Neutrophil (primary cell): ENCODE data around the gene CD99L2.

Experiments used
- H3K27ac ChIP-seq: fragments of 200-600 bp; sonication (generic); 2 replicates; pipeline ENCODE4 v1.5.1; 2016; ENCODE audit warnings: mild to moderate bottlenecking, moderate library complexity
- H3K27me3 ChIP-seq: fragments of 200-600 bp; sonication (generic); 2 replicates; pipeline ENCODE4 v1.6.0; 2016; ENCODE audit warnings: mild to moderate bottlenecking
- H3K36me3 ChIP-seq: fragments of 200-600 bp; sonication (generic); 2 replicates; pipeline ENCODE4 v1.5.1; 2017
- H3K4me1 ChIP-seq, 2 experiments: fragments of 200-600 bp in 1 of 2; sonication (generic) in 1 of 2; 1 replicate in 1 of 2; 2 replicates in 1 of 2; pipeline versions ENCODE4 v1.5.1 to v1.6.1; 2013 to 2016; ENCODE audit warnings: low read depth in 1 of 2, low read length in 1 of 2, mild to moderate bottlenecking in 1 of 2, moderate library complexity in 1 of 2; ENCODE audit not compliant: control insufficient read depth in 1 of 2, insufficient read depth in 1 of 2
- H3K4me3 ChIP-seq, 2 experiments: fragments of 200-600 bp in 1 of 2; sonication (generic) in 1 of 2; 1 replicate in 1 of 2; 2 replicates in 1 of 2; pipeline ENCODE4 v1.5.1; 2013 to 2016; ENCODE audit warnings: low read depth in 1 of 2, low read length in 1 of 2, mild to moderate bottlenecking in 1 of 2, moderate library complexity in 1 of 2
- H3K9me3 ChIP-seq: fragments of 200-600 bp; sonication (generic); 2 replicates; pipeline ENCODE4 v1.5.1; 2016
- TF ChIP-seq, protein P1 (sequence below): fragments of 200-600 bp; sonication (generic); IDR thresholded peaks from 2 replicates; pipeline ENCODE4 v1.5.1; 2016; ENCODE audit warnings: antibody characterized with exemption

Gene CD99L2

DNA sequence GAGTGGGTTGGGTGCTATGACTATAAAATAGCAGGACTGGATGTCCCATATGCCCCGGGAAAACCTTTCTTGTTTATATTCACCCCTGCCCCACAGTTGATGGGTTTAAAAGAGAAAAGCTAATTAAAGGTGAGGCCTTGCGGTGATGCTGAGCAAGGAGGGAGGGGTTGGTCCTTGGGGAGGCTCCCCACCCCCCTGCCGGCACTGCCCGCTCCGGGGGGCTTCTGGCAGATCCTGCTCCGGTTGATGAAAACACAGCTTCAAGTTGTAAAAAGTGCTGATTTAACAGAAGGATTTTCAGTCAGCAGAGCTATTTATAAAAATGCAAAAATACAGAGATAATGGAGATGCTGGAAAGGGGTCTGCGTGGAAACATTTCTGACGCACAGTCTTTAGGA, 136.7 kb downstream of the CD99L2 start:
- Histone ChIP-seq H3K27me3 (no peaks in the 10 kb centered on the region), H3K27ac (no peak overlapping the region), H3K4me3 (no peak overlapping the region), H3K4me1 (no peaks in the 10 kb centered on the region), H3K9me3 (no peaks in the 10 kb centered on the region), H3K36me3 (peaks cover 62% of the 10 kb centered on the region)
- TF ChIP-seq, protein P1, sequence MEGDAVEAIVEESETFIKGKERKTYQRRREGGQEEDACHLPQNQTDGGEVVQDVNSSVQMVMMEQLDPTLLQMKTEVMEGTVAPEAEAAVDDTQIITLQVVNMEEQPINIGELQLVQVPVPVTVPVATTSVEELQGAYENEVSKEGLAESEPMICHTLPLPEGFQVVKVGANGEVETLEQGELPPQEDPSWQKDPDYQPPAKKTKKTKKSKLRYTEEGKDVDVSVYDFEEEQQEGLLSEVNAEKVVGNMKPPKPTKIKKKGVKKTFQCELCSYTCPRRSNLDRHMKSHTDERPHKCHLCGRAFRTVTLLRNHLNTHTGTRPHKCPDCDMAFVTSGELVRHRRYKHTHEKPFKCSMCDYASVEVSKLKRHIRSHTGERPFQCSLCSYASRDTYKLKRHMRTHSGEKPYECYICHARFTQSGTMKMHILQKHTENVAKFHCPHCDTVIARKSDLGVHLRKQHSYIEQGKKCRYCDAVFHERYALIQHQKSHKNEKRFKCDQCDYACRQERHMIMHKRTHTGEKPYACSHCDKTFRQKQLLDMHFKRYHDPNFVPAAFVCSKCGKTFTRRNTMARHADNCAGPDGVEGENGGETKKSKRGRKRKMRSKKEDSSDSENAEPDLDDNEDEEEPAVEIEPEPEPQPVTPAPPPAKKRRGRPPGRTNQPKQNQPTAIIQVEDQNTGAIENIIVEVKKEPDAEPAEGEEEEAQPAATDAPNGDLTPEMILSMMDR, result no peak

DNA sequence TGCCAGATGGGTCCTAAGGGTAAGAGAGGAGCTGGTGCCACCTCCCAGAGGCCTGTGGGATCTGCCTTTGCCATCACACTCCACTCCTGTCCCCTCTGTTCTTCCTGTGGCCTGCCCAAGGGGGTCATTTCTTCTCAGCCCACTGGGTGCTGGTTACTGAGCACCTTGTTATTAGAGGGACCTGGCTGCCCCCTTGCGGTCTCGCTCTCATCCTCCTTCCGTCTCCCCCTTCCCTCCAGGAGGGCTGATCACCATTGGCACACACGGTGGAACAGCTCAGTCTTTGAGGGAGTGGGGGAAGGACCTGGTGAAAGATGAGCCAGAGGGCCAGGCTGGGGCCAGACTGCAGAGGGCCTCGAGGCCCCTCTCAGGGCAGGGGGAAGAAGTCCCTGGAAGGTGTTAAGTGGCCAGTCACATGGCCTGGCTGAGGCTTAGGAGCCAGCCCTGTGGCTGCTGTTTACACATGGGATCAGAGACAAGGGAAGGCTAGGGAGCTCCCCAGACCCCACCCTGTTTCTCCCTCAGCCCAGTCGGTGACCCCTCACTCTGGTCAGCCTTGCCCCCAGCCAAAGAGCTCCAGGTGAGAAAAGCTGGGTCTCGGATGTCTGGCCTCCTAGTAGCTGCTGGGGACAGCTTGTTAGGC, 137.2 kb downstream of the CD99L2 start:
- no peaks in the 10 kb centered on the region for H3K4me1 ChIP-seq
- H3K27me3 ChIP-seq, result no peaks in the 10 kb centered on the region
- H3K27ac ChIP-seq, result no peak overlapping the region
- peaks cover 68% of the 10 kb centered on the region for H3K36me3 ChIP-seq
- H3K9me3 ChIP-seq, result no peaks in the 10 kb centered on the region
- H3K4me3 ChIP-seq, result no peak overlapping the region
- TF ChIP-seq, protein P1, result no peak

DNA sequence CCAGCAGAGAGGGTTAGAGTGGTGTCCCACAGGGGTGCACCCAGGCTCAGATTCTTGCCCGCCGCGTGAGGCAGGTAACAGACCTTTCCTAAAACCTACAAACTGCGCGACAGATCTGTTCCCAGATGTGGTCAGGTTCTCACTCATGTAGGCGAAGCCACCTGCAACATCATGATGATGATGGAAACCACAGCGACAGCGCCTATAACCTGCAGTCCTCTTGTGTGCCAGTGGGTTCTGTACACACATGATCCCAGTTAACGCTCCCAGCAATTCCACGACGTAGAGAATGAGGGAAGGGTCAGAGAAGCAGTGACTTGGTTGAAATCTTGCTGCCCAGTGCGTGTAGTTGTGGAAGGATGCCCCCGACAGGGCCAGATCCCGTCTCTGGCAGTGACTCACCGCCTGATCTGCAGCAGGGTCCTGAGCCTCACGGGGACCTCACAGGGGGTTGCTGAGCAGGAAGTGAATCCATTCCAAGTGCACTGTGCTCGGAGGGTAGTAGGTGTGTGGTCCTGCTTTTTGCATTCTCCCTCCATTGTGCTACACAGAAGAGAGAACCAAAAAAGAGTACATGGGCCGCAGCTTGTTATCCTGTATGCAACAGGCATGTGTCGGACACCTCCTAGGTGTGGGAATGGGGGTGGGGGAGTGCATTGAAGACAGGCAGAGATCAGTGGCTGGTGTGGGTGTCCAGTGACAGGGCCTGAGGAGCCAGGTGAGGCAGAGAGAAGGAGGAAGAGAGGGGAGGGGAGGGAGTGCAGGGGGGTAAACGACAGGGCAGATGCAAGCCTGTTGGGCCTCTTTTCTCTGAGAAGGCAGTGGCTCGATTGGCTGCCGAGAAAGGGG, 138.7 kb downstream of the CD99L2 start:
- Histone ChIP-seq H3K9me3 (no peaks in the 10 kb centered on the region), H3K4me3 (no peak overlapping the region), H3K36me3 (peaks cover 62% of the 10 kb centered on the region), H3K27me3 (no peaks in the 10 kb centered on the region), H3K4me1 (no peaks in the 10 kb centered on the region), H3K27ac (no peak overlapping the region)
- TF ChIP-seq, protein P1, result no peak

DNA sequence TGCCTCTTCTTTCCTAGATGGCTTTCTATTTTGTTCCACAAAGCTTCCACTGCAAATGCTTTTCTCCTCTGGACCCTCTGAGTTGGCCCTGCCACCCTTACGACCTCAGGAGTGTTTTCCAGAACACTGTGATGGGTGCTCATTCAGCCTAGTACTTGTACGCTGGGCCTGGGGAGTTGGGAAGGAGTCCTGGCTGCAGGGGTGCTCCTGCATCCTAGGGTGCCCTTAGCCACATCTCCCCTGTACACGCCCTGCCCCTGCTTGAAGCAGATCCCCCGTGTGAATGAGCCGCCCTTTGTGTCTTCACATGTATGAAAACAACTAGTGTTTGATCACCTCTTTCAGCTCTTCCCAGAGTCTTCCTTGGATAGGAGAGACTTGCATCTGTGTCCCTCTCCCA, 141.1 kb downstream of the CD99L2 start:
- H3K36me3 ChIP-seq, result peaks cover 55% of the 10 kb centered on the region
- no peak overlapping the region for H3K27ac ChIP-seq
- no peaks in the 10 kb centered on the region for H3K27me3 ChIP-seq
- TF ChIP-seq, protein P1, result no peak
- H3K4me1 ChIP-seq, result no peaks in the 10 kb centered on the region
- no peak overlapping the region for H3K4me3 ChIP-seq
- H3K9me3 ChIP-seq, result no peaks in the 10 kb centered on the region

DNA sequence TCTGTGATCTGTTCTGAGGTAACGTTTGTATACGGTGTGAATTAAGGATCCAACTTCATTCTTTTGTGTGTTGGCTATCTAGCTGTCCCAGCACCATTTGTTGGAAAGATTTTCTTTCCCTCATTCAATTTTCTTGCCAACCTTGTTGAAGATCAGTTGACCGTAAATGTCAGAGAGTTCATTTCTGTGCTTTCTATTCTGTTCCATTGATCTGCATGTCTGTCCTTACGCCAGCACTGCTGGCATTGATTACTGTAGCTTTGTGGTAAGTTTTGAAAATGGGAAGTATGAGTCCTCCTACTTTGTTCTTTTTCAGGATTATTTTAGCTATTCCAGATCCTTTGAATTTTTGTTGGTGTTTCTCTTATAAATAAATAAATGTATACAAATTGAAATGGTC, 144.5 kb downstream of the CD99L2 start:
- no peaks in the 10 kb centered on the region for H3K9me3 ChIP-seq
- H3K4me1 ChIP-seq, result no peaks in the 10 kb centered on the region
- TF ChIP-seq, protein P1, result no peak
- no peak overlapping the region for H3K4me3 ChIP-seq
- no peaks in the 10 kb centered on the region for H3K27me3 ChIP-seq
- H3K36me3 ChIP-seq, result peaks cover 55% of the 10 kb centered on the region
- no peak overlapping the region for H3K27ac ChIP-seq
